ENCODE data around the gene MSRB3. TPM values are rescaled to one million over a fixed set of nuclear protein-coding genes. Genes with fewer than 3 reads are reported as not detected.

Gene MSRB3
- total and polyA plus RNA-seq, 2 experiments from 2014 or later = 0.95 to 1.7 TPM

DNA sequence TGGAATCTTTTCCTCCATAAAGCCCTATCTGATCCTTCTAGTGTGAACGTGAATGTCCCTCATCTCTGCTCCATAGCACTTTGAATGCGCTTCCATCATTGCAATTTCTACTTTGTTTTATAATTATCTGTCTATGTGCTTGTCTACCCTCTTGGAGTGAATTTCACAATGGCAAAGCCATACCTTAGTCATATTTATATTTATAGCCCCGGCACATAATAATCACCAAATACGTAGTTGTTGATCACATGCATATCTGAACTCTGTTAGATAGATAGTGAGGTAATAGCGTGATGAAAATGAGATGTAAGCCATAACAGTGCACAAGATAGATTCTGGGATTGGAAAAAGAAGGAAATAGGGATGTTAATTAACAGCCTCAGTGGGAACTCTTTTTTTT is 55.2 kb downstream of the MSRB3 start:
- no peak overlapping the region for H2AFZ ChIP-seq
- no peak overlapping the region for H3K4me3 ChIP-seq
- H3K27me3 ChIP-seq (ENCODE audit: insufficient read depth) = no peaks in the 10 kb centered on the region
- no peak overlapping the region for H3K27ac ChIP-seq (ENCODE audit: low read depth)
- ATAC-seq (no peak), DNase-seq (ENCODE audit: low spot score) (no peak)
- H3K4me2 ChIP-seq = no peak overlapping the region
- no peaks in the 10 kb centered on the region for H3F3A ChIP-seq (replicated peaks; ENCODE audit: low read depth)
- no peaks in the 10 kb centered on the region for H3K36me3 Mint-ChIP-seq (ENCODE audit: low read depth)
- H3K36me3 ChIP-seq (ENCODE audit: insufficient read depth) = no peaks in the 10 kb centered on the region
- H3K27me3 Mint-ChIP-seq (ENCODE audit: insufficient read depth, low read depth, poor library complexity) = no peaks in the 10 kb centered on the region
- no peak for TF ChIP-seq POLR2AphosphoS5 (IDR thresholded peaks at IDR 0.05; ENCODE audit: low read depth)
- no peak for TF ChIP-seq CREB1 (CRISPR knock-in tag; IDR thresholded peaks at IDR 0.05; ENCODE audit: low read depth)
- no peak for TF ChIP-seq ZNF331 (CRISPR knock-in tag; IDR thresholded peaks at IDR 0.05; ENCODE audit: low read depth)
- TF ChIP-seq NANOG (IDR thresholded peaks at IDR 0.05; ENCODE audit: borderline replicate concordance) = no peak
- no peak for TF ChIP-seq ZNF462 (CRISPR knock-in tag; IDR thresholded peaks at IDR 0.05)
- TF ChIP-seq, protein P1, sequence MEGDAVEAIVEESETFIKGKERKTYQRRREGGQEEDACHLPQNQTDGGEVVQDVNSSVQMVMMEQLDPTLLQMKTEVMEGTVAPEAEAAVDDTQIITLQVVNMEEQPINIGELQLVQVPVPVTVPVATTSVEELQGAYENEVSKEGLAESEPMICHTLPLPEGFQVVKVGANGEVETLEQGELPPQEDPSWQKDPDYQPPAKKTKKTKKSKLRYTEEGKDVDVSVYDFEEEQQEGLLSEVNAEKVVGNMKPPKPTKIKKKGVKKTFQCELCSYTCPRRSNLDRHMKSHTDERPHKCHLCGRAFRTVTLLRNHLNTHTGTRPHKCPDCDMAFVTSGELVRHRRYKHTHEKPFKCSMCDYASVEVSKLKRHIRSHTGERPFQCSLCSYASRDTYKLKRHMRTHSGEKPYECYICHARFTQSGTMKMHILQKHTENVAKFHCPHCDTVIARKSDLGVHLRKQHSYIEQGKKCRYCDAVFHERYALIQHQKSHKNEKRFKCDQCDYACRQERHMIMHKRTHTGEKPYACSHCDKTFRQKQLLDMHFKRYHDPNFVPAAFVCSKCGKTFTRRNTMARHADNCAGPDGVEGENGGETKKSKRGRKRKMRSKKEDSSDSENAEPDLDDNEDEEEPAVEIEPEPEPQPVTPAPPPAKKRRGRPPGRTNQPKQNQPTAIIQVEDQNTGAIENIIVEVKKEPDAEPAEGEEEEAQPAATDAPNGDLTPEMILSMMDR (conservative IDR thresholded peaks at IDR 0.05; ENCODE audit: low read depth in 2 of 2) = no peak
- TF ChIP-seq, protein P2, sequence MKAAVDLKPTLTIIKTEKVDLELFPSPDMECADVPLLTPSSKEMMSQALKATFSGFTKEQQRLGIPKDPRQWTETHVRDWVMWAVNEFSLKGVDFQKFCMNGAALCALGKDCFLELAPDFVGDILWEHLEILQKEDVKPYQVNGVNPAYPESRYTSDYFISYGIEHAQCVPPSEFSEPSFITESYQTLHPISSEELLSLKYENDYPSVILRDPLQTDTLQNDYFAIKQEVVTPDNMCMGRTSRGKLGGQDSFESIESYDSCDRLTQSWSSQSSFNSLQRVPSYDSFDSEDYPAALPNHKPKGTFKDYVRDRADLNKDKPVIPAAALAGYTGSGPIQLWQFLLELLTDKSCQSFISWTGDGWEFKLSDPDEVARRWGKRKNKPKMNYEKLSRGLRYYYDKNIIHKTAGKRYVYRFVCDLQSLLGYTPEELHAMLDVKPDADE (IDR thresholded peaks at IDR 0.05) = no peak
- TF ChIP-seq ZNF114 (CRISPR knock-in tag; IDR thresholded peaks at IDR 0.05) = no peak
- no peak for TF ChIP-seq EZH2 (IDR thresholded peaks at IDR 0.05; ENCODE audit: low read depth, unreplicated experiment)
- no peak for TF ChIP-seq STAT1 (IDR thresholded peaks at IDR 0.05; ENCODE audit: unreplicated experiment)
- TF ChIP-seq, protein P3, sequence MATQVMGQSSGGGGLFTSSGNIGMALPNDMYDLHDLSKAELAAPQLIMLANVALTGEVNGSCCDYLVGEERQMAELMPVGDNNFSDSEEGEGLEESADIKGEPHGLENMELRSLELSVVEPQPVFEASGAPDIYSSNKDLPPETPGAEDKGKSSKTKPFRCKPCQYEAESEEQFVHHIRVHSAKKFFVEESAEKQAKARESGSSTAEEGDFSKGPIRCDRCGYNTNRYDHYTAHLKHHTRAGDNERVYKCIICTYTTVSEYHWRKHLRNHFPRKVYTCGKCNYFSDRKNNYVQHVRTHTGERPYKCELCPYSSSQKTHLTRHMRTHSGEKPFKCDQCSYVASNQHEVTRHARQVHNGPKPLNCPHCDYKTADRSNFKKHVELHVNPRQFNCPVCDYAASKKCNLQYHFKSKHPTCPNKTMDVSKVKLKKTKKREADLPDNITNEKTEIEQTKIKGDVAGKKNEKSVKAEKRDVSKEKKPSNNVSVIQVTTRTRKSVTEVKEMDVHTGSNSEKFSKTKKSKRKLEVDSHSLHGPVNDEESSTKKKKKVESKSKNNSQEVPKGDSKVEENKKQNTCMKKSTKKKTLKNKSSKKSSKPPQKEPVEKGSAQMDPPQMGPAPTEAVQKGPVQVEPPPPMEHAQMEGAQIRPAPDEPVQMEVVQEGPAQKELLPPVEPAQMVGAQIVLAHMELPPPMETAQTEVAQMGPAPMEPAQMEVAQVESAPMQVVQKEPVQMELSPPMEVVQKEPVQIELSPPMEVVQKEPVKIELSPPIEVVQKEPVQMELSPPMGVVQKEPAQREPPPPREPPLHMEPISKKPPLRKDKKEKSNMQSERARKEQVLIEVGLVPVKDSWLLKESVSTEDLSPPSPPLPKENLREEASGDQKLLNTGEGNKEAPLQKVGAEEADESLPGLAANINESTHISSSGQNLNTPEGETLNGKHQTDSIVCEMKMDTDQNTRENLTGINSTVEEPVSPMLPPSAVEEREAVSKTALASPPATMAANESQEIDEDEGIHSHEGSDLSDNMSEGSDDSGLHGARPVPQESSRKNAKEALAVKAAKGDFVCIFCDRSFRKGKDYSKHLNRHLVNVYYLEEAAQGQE (IDR thresholded peaks at IDR 0.05; ENCODE audit: unreplicated experiment) = no peak
- TF ChIP-seq EZH2phosphoT487 (IDR thresholded peaks at IDR 0.05; ENCODE audit: unreplicated experiment) = no peak
- no peak for TF ChIP-seq JUNB (IDR thresholded peaks at IDR 0.05; ENCODE audit: unreplicated experiment)
- H3K4me3 Mint-ChIP-seq = no peak overlapping the region
- H3K79me2 ChIP-seq (replicated peaks; ENCODE audit: insufficient read depth) = no peaks in the 10 kb centered on the region
- peaks cover 8% of the 10 kb centered on the region; the same call in 2 of the 3 replicates for H3K4me1 Mint-ChIP-seq
- no peak overlapping the region for H3K27ac Mint-ChIP-seq
- H4K20me1 ChIP-seq (replicated peaks; ENCODE audit: insufficient read depth) = no peaks in the 10 kb centered on the region
- peaks cover 9% of the 10 kb centered on the region; the same call in 1 of the 2 replicates for H3K4me1 ChIP-seq (ENCODE audit: insufficient read depth)
- H3K9me3 Mint-ChIP-seq = no peaks in the 10 kb centered on the region
- no peaks in the 10 kb centered on the region for H3K9me2 ChIP-seq (ENCODE audit: insufficient read depth)
